A549 (cell line): ENCODE results near the gene ACE. TPM values are rescaled to one million over a fixed set of nuclear protein-coding genes. Genes with fewer than 3 reads are reported as not detected.

Experiments used
- ATAC-seq, 2 experiments: fragments of 200-7000 bp in 1 of 2; fragments of >200 bp in 1 of 2; cut with Nextera tagmentation in 1 of 2; cut with Tn5 transposase in 1 of 2; 3 replicates each; pipeline versions ENCODE4 v1.8.0 to v1.9.1; 2018 to 2020; ENCODE audit warnings: mild to moderate bottlenecking in 1 of 2, moderate library complexity in 1 of 2
- CTCF ChIA-PET: fragments of 300-600 bp; sonication (Branson Sonifier 250); formaldehyde crosslinking; extraction: SDS; loops from one replicate; lab custom pipeline; 2021; ENCODE audit warnings: antibody characterized with exemption, inconsistent platforms; lab: Yijun Ruan, JAX
- POLR2A ChIA-PET: fragments of 350-600 bp; formaldehyde crosslinking; extraction: SDS; loops from one replicate; lab custom pipeline; 2021; ENCODE audit warnings: antibody characterized with exemption, inconsistent platforms; lab: Yijun Ruan, JAX
- DNase-seq, 2 experiments: peaks; one replicate each; pipeline versions ENCODE4 v3.0.0 to v3.0.0-alpha.2; 2011 to 2016; ENCODE audit warnings: low read depth in 1 of 2, low spot score in 1 of 2
- FAIRE-seq: peaks from 2 replicates; lab custom pipeline; 2011; peaks lifted over from hg19 to GRCh38; lab: Jason Lieb, UNC
- H3K27ac ChIP-seq, 2 experiments: fragments of >200 bp; sonication (Bioruptor Twin); formaldehyde crosslinking; 3 replicates each; pipeline ENCODE4 v1.5.1; 2016 to 2017
- H3K4me1 ChIP-seq: fragments of >200 bp; sonication (Bioruptor Twin); formaldehyde crosslinking; 3 replicates; pipeline ENCODE4 v1.6.1; 2016
- H3K4me2 ChIP-seq: fragments of >200 bp; sonication (Bioruptor Twin); formaldehyde crosslinking; 3 replicates; pipeline ENCODE4 v1.6.1; 2016
- H3K4me3 ChIP-seq: fragments of >200 bp; sonication (Bioruptor Twin); formaldehyde crosslinking; 3 replicates; pipeline ENCODE4 v1.5.1; 2016
- H3K9me3 ChIP-seq: fragments of >200 bp; sonication (Bioruptor Twin); formaldehyde crosslinking; 3 replicates; pipeline ENCODE4 v1.6.1; 2016
- BHLHE40 ChIP-seq: IDR thresholded peaks from 2 replicates; pipeline ENCODE4 v1.6.1; 2012; ENCODE audit warnings: low read depth, low read length, inconsistent platforms
- CHD4 ChIP-seq: fragments of 200-600 bp; sonication (generic); IDR thresholded peaks from 2 replicates; pipeline ENCODE4 v1.6.1; 2016; ENCODE audit warnings: antibody characterized with exemption, mild to moderate bottlenecking, borderline replicate concordance
- E2F6 ChIP-seq: IDR thresholded peaks from 2 replicates; pipeline ENCODE4 v1.6.1; 2012; ENCODE audit warnings: low read depth, borderline replicate concordance
- EHMT2 ChIP-seq: fragments of 200-600 bp; sonication (generic); IDR thresholded peaks from 2 replicates; pipeline ENCODE4 v1.6.1; 2016; ENCODE audit warnings: antibody characterized with exemption, low read depth, mild to moderate bottlenecking, moderate library complexity
- FOSL2 ChIP-seq, 2 experiments: fragments of 450-650 bp in 1 of 2; fragments of >200 bp in 1 of 2; sonication (Bioruptor Twin) in 1 of 2; formaldehyde crosslinking; IDR thresholded peaks; 2 replicates each; pipeline versions ENCODE4 v1.5.0 to v1.6.1; 2016 to 2020; ENCODE audit warnings: mild to moderate bottlenecking in 1 of 2, moderate library complexity in 1 of 2
- FOXS1 ChIP-seq: fragments of 250-450 bp; sonication (Bioruptor Pico); IDR thresholded peaks from 2 replicates; pipeline ENCODE4 v1.5.0; 2020; ENCODE audit warnings: mild to moderate bottlenecking, moderate library complexity
- HES2 ChIP-seq: fragments of >200 bp; sonication (Bioruptor Twin); formaldehyde crosslinking; IDR thresholded peaks from 2 replicates; pipeline ENCODE4 v1.6.1; 2016
- HMGXB4 ChIP-seq: fragments of 250-450 bp; sonication (Bioruptor Pico); IDR thresholded peaks from 2 replicates; pipeline ENCODE4 v1.5.0; 2021; ENCODE audit warnings: mild to moderate bottlenecking, moderate library complexity, borderline replicate concordance
- KDM5A ChIP-seq: fragments of 200-600 bp; sonication (generic); IDR thresholded peaks from 2 replicates; pipeline ENCODE4 v1.6.1; 2016; ENCODE audit warnings: antibody characterized with exemption, mild to moderate bottlenecking
- NFE2L2 ChIP-seq: fragments of 150-350 bp; conservative IDR thresholded peaks from 2 replicates; pipeline ENCODE4 v1.6.1; 2014; ENCODE audit warnings: low read length
- NPAS2 ChIP-seq: fragments of 250-450 bp; sonication (Bioruptor Pico); IDR thresholded peaks from 2 replicates; pipeline ENCODE4 v1.8.0; 2022; ENCODE audit warnings: mild to moderate bottlenecking, moderate library complexity, borderline replicate concordance
- NR3C1 ChIP-seq: fragments of >200 bp; sonication (Bioruptor Twin); formaldehyde crosslinking; IDR thresholded peaks from 3 replicates; pipeline ENCODE4 v1.6.1; 2017
- RAD21 ChIP-seq, 2 experiments: fragments of >200 bp in 1 of 2; sonication (Bioruptor Twin) in 1 of 2; formaldehyde crosslinking in 1 of 2; IDR thresholded peaks in 1 of 2; conservative IDR thresholded peaks in 1 of 2; 2 replicates in 1 of 2; 3 replicates in 1 of 2; pipeline ENCODE4 v1.6.1; 2012 to 2018; ENCODE audit warnings: inconsistent platforms in 1 of 2
- RCOR1 ChIP-seq: fragments of 150-350 bp; IDR thresholded peaks from 2 replicates; pipeline ENCODE4 v1.6.1; 2014; ENCODE audit warnings: antibody characterized with exemption, low read length, low read depth
- SMC3 ChIP-seq: fragments of >200 bp; sonication (Bioruptor Twin); formaldehyde crosslinking; IDR thresholded peaks from 3 replicates; pipeline ENCODE4 v1.6.1; 2018; ENCODE audit warnings: inconsistent platforms
- ZC3H11A ChIP-seq: fragments of 450-650 bp; IDR thresholded peaks from 2 replicates; pipeline ENCODE4 v1.6.1; 2014; ENCODE audit warnings: antibody characterized with exemption, mild to moderate bottlenecking
- ZFP36 ChIP-seq: fragments of 450-650 bp; IDR thresholded peaks from 2 replicates; pipeline ENCODE4 v1.6.1; 2014; ENCODE audit warnings: borderline replicate concordance; ENCODE audit not compliant: partially characterized antibody
- ZNF302 ChIP-seq: fragments of 250-450 bp; sonication (Bioruptor Pico); IDR thresholded peaks from 2 replicates; pipeline ENCODE4 v1.9.0; 2021; ENCODE audit warnings: inconsistent platforms, mild to moderate bottlenecking, moderate library complexity
- ZSCAN20 ChIP-seq: fragments of 250-450 bp; sonication (Bioruptor Pico); IDR thresholded peaks from 2 replicates; pipeline ENCODE4 v1.8.0; 2022; ENCODE audit warnings: mild to moderate bottlenecking, moderate library complexity
- polyA plus RNA-seq, 4 experiments: library from polyadenylated mRNA; depleted of rRNA in 3 of 4; stranded (reverse); fragments of >200 nt; fragmentation: RNase III in 1 of 4; extraction: RNeasy Plus Mini Kit Qiagen cat#74134 plus additional on column Dnase treatment in 1 of 4; gene quantifications; 2 replicates in 3 of 4; 3 replicates in 1 of 4; pipeline ENCODE4 v1.2.3, GENCODE V29; 2011 to 2017
- TF ChIP-seq, protein P1 (sequence below): fragments of 200-600 bp; sonication (generic); IDR thresholded peaks from 2 replicates; pipeline ENCODE4 v1.6.1; 2016; ENCODE audit warnings: antibody characterized with exemption, mild to moderate bottlenecking, moderate library complexity

The ACE gene
- polyA plus RNA-seq, 2 of the 4 experiments (the other 2 are of a cell fraction): 0.22 to 0.52 TPM

- no peaks in the 10 kb centered on the region for H3K9me3 ChIP-seq
- ChIA-PET POLR2A (no interaction called here), CTCF (interaction anchor here (0.6 to 3.9 kb wide), 12 partner anchors 7 to 872 kb away, joined by 3 to 18 read pairs (median 3); no protein-coding TSS in a partner anchor)
- DNase-seq: no peak
- no peak for ATAC-seq
- TF ChIP-seq CHD4 (no peak), FOSL2 (IDR thresholded peaks at IDR 0.05) (no peak), FOSL2 (CRISPR knock-in tag; IDR thresholded peaks at IDR 0.05) (no peak), ZNF302 (CRISPR knock-in tag) (no peak), RAD21 (conservative IDR thresholded peaks at IDR 0.05 in 1 of 2, IDR thresholded peaks at IDR 0.05 in 1 of 2) (no peak), BHLHE40 (no peak), FOXS1 (CRISPR knock-in tag) (no peak), KDM5A (no peak), HMGXB4 (CRISPR knock-in tag) (no peak), NFE2L2 (no peak), EHMT2 (no peak), NPAS2 (CRISPR knock-in tag) (no peak), HES2 (no peak), NR3C1 (no peak), RCOR1 (no peak), E2F6 (no peak), SMC3 (no peak), ZC3H11A (no peak), ZFP36 (no peak), ZSCAN20 (no peak)
- TF ChIP-seq, protein P1, sequence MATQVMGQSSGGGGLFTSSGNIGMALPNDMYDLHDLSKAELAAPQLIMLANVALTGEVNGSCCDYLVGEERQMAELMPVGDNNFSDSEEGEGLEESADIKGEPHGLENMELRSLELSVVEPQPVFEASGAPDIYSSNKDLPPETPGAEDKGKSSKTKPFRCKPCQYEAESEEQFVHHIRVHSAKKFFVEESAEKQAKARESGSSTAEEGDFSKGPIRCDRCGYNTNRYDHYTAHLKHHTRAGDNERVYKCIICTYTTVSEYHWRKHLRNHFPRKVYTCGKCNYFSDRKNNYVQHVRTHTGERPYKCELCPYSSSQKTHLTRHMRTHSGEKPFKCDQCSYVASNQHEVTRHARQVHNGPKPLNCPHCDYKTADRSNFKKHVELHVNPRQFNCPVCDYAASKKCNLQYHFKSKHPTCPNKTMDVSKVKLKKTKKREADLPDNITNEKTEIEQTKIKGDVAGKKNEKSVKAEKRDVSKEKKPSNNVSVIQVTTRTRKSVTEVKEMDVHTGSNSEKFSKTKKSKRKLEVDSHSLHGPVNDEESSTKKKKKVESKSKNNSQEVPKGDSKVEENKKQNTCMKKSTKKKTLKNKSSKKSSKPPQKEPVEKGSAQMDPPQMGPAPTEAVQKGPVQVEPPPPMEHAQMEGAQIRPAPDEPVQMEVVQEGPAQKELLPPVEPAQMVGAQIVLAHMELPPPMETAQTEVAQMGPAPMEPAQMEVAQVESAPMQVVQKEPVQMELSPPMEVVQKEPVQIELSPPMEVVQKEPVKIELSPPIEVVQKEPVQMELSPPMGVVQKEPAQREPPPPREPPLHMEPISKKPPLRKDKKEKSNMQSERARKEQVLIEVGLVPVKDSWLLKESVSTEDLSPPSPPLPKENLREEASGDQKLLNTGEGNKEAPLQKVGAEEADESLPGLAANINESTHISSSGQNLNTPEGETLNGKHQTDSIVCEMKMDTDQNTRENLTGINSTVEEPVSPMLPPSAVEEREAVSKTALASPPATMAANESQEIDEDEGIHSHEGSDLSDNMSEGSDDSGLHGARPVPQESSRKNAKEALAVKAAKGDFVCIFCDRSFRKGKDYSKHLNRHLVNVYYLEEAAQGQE: no peak
- H3K4me3 ChIP-seq: no peak overlapping the region
- H3K4me1 ChIP-seq: peaks cover 2% of the 10 kb centered on the region; the same call in 2 of the 3 replicates
- no peak for FAIRE-seq
- H3K27ac ChIP-seq: no peak overlapping the region
- H3K4me2 ChIP-seq: no peak overlapping the region
These were observed 67.1 kb downstream of the ACE start for GRCh38 chr17:63543822-63544420.
